SK-N-SH (cell line): ENCODE measurements around the gene CAMKMT. TPM values are rescaled to one million over a fixed set of nuclear protein-coding genes. Genes with fewer than 3 reads are reported as not detected.
A peak's percentile ranks its signal among the peaks of the same experiment; 100 is the strongest.

ENCODE experiments used
- CTCF ChIA-PET: fragments of 300-600, 350-600 bp; formaldehyde crosslinking; extraction: SDS; loops from one replicate; lab custom pipeline; 2021; lab: Yijun Ruan, JAX
- POLR2A ChIA-PET: fragments of 350-600 bp; sonication (Branson Sonifier 250); formaldehyde crosslinking; extraction: SDS; loops from one replicate; lab custom pipeline; 2020; ENCODE audit warnings: antibody characterized with exemption, inconsistent platforms; lab: Yijun Ruan, JAX
- DNase-seq: peaks from one replicate; pipeline ENCODE4 v3.0.0; 2012
- H2AFZ ChIP-seq: fragments of 200-600 bp; sonication (generic); 2 replicates; pipeline ENCODE4 v1.8.1; 2016; ENCODE audit warnings: antibody characterized with exemption, mild to moderate bottlenecking, low read depth
- H3F3A ChIP-seq: fragments of 200-600 bp; sonication (generic); replicated peaks from 2 replicates; pipeline ENCODE3; 2016; ENCODE audit warnings: antibody characterized with exemption, mild to moderate bottlenecking; ENCODE audit not compliant: insufficient read depth
- H3K27ac ChIP-seq, 2 experiments: fragments of 200-500 bp in 1 of 2; fragments of 200-600 bp in 1 of 2; sonication (Bioruptor generic) in 1 of 2; sonication (generic), shearing (Covaris generic) in 1 of 2; 2 replicates each; pipeline versions ENCODE4 v1.5.1 to v1.6.1; 2014 to 2016; ENCODE audit warnings: low read depth in 2 of 2, inconsistent platforms in 1 of 2, low read length in 1 of 2, mild to moderate bottlenecking in 1 of 2, mixed read lengths in 1 of 2
- H3K27me3 ChIP-seq: fragments of 200-600 bp; sonication (generic), shearing (Covaris generic); 2 replicates; pipeline ENCODE4 v1.6.1; 2016; ENCODE audit warnings: mixed run types; ENCODE audit not compliant: insufficient read depth
- H3K36me3 ChIP-seq, 2 experiments: fragments of 200-500 bp in 1 of 2; fragments of 200-600 bp in 1 of 2; sonication (Bioruptor generic) in 1 of 2; sonication (generic) in 1 of 2; replicated peaks in 1 of 2; 2 replicates each; pipeline versions ENCODE3 to v1.5.1; 2014 to 2016; ENCODE audit warnings: low read length in 1 of 2, mild to moderate bottlenecking in 1 of 2; ENCODE audit not compliant: insufficient read depth in 2 of 2, control insufficient read depth in 1 of 2
- H3K4me1 ChIP-seq, 2 experiments: fragments of 200-500 bp in 1 of 2; fragments of 200-600 bp in 1 of 2; sonication (Bioruptor generic) in 1 of 2; sonication (generic), shearing (Covaris generic) in 1 of 2; 2 replicates each; pipeline versions ENCODE4 v1.5.1 to v1.6.1; 2014 to 2016; ENCODE audit warnings: low read depth in 1 of 2, low read length in 1 of 2, mixed run types in 1 of 2; ENCODE audit not compliant: insufficient read depth in 2 of 2, control insufficient read depth in 1 of 2
- H3K4me2 ChIP-seq: fragments of 200-600 bp; sonication (generic), shearing (Covaris generic); 2 replicates; pipeline ENCODE4 v1.6.1; 2017; ENCODE audit warnings: mixed run types
- H3K4me3 ChIP-seq, 2 experiments: fragments of 200-500 bp in 1 of 2; fragments of 200-600 bp in 1 of 2; sonication (Bioruptor generic) in 1 of 2; sonication (generic), shearing (Covaris generic) in 1 of 2; 2 replicates each; pipeline versions ENCODE4 v1.5.1 to v1.8.1; 2014 to 2016; ENCODE audit warnings: low read depth in 2 of 2, inconsistent platforms in 1 of 2, low read length in 1 of 2, mild to moderate bottlenecking in 1 of 2, mixed read lengths in 1 of 2, moderate library complexity in 1 of 2
- H3K79me2 ChIP-seq: fragments of 200-600 bp; sonication (generic); 2 replicates; pipeline ENCODE4 v1.8.1; 2017; ENCODE audit warnings: mild to moderate bottlenecking; ENCODE audit not compliant: insufficient read depth
- H3K9ac ChIP-seq: fragments of 200-600 bp; sonication (generic); 2 replicates; pipeline ENCODE4 v1.6.1; 2017; ENCODE audit warnings: mixed run types
- H3K9me2 ChIP-seq: fragments of 200-600 bp; sonication (generic); 2 replicates; pipeline ENCODE4 v1.6.1; 2017; ENCODE audit warnings: mixed run types
- H3K9me3 ChIP-seq: fragments of 200-600 bp; sonication (generic); 2 replicates; pipeline ENCODE4 v1.6.1; 2017; ENCODE audit warnings: mixed run types, mild to moderate bottlenecking, moderate library complexity
- H4K20me1 ChIP-seq: fragments of 200-600 bp; sonication (generic); 2 replicates; pipeline ENCODE4 v1.6.1; 2017; ENCODE audit warnings: mild to moderate bottlenecking, mixed run types; ENCODE audit not compliant: insufficient read depth
- CHD2 ChIP-seq: fragments of 150-350 bp; IDR thresholded peaks from 2 replicates; pipeline ENCODE4 v1.6.1; 2018; ENCODE audit warnings: low read length; ENCODE audit not compliant: partially characterized antibody
- CTCF ChIP-seq: fragments of 200-600 bp; sonication (generic); IDR thresholded peaks from 2 replicates; pipeline ENCODE4 v1.6.1; 2017; ENCODE audit warnings: antibody characterized with exemption, mild to moderate bottlenecking, moderate library complexity
- GATA2 ChIP-seq: sonication (generic); formaldehyde crosslinking; IDR thresholded peaks from 2 replicates; pipeline ENCODE4 v1.5.0; 2020; ENCODE audit warnings: mild to moderate bottlenecking, missing genetic modification reagents
- MXI1 ChIP-seq: IDR thresholded peaks from 2 replicates; pipeline ENCODE4 v1.6.1; 2012; ENCODE audit warnings: mild to moderate bottlenecking, low read depth, low read length, improper control_type of control experiment
- NFIC ChIP-seq: IDR thresholded peaks from 2 replicates; pipeline ENCODE4 v1.4.0; 2012; ENCODE audit warnings: borderline replicate concordance
- NRF1 ChIP-seq: IDR thresholded peaks from 2 replicates; pipeline ENCODE4 v1.6.1; 2012; ENCODE audit warnings: low read depth, mild to moderate bottlenecking, low read length
- RCOR1 ChIP-seq: fragments of 150-350 bp; IDR thresholded peaks from 2 replicates; pipeline ENCODE4 v1.6.1; 2017; ENCODE audit warnings: antibody characterized with exemption, low read length
- RFX5 ChIP-seq: IDR thresholded peaks from 2 replicates; pipeline ENCODE4 v1.6.1; 2012; ENCODE audit warnings: mild to moderate bottlenecking, improper control_type of control experiment, low read length
- RXRA ChIP-seq: IDR thresholded peaks from 2 replicates; pipeline ENCODE4 v1.4.0; 2012; ENCODE audit warnings: low read depth, mild to moderate bottlenecking, borderline replicate concordance
- TCF12 ChIP-seq: IDR thresholded peaks from 2 replicates; pipeline ENCODE4 v1.4.0; 2012
- USF2 ChIP-seq: fragments of 150-350 bp; IDR thresholded peaks from 2 replicates; pipeline ENCODE4 v1.6.1; 2017; ENCODE audit warnings: antibody characterized with exemption, low read length, low read depth, borderline replicate concordance
- WGBS: methylation state at CpG from one replicate; pipeline ENCODE4 v1.1.6; 2017; ENCODE audit warnings: low lambda C conversion rate; 5-methylcytosine and 5-hydroxymethylcytosine counted together
- polyA plus RNA-seq, 3 experiments: library from polyadenylated mRNA; depleted of rRNA; stranded (reverse); fragments of >200 nt; gene quantifications; 2 replicates each; pipeline ENCODE4 v1.2.3, GENCODE V29; 2012
- TF ChIP-seq, protein P1 (sequence below): IDR thresholded peaks from 2 replicates; pipeline ENCODE4; 2012

Gene CAMKMT
- polyA plus RNA-seq, 1 of the 3 experiments (the other 2 are of a cell fraction), result 5.9 TPM

GRCh38 chr2:44744961-44745892 lies 383.5 kb downstream of the CAMKMT start:
- Histone ChIP-seq H4K20me1 (no peaks in the 10 kb centered on the region), H3F3A (no peaks in the 10 kb centered on the region), H3K79me2 (no peaks in the 10 kb centered on the region), H3K4me2 (no peak overlapping the region), H3K9ac (no peak overlapping the region), H3K4me3 (no peak overlapping the region)
- peak; percentile 48; the same call in 1 of the 2 replicates for TF ChIP-seq MXI1
- TF ChIP-seq NFIC, result no peak
- TF ChIP-seq GATA2 (CRISPR knock-in tag), result peak; percentile 48; the same call in 1 of the 2 replicates
- TF ChIP-seq RFX5, result no peak
- no peak for TF ChIP-seq TCF12
- no peak for TF ChIP-seq CTCF
- no peak for TF ChIP-seq RCOR1
- no peak for TF ChIP-seq USF2
- no peak for TF ChIP-seq NRF1
- no peak for TF ChIP-seq CHD2
- TF ChIP-seq, protein P1, sequence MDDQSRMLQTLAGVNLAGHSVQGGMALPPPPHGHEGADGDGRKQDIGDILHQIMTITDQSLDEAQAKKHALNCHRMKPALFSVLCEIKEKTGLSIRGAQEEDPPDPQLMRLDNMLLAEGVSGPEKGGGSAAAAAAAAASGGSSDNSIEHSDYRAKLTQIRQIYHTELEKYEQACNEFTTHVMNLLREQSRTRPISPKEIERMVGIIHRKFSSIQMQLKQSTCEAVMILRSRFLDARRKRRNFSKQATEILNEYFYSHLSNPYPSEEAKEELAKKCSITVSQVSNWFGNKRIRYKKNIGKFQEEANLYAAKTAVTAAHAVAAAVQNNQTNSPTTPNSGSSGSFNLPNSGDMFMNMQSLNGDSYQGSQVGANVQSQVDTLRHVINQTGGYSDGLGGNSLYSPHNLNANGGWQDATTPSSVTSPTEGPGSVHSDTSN, result no peak
- no peak for TF ChIP-seq RXRA
- TF ChIP-seq, all 33 proteins: peak for 2
- Histone ChIP-seq H3K27ac (peak overlapping the region in 1 of 2 experiments; percentile 78; a peak in 2 of 4 replicates), H2AFZ (no peak overlapping the region), H3K9me3 (no peaks in the 10 kb centered on the region), H3K36me3 (no peaks in the 10 kb centered on the region), H3K9me2 (no peaks in the 10 kb centered on the region), H3K27me3 (no peaks in the 10 kb centered on the region), H3K4me1 (peaks cover 0 to 49% of the 10 kb centered on the region in 2 experiments; a peak in 2 of 4 replicates)
- ChIA-PET POLR2A (interaction anchor here (1.0 kb wide), 1 partner anchor 25 kb away, joined by 3 read pairs; no protein-coding TSS in a partner anchor), CTCF (interaction anchor here (0.6 to 2.7 kb wide), 17 partner anchors 10 to 701 kb away, joined by 3 to 20 read pairs (median 3); no protein-coding TSS in a partner anchor)
- no peak for DNase-seq
- WGBS, result 70% methylated on average over 12 of the region's 12 CpGs
